ENCODE data around the gene ZBTB16. TPM values are rescaled to one million over a fixed set of nuclear protein-coding genes. Genes with fewer than 3 reads are reported as not detected.

Gene ZBTB16
- total and polyA plus RNA-seq, 2 of the 4 experiments (the other 2 are of a cell fraction), result not detected

- no peak overlapping the region for H3K4ac ChIP-seq (ENCODE audit: low read depth, low read length)
- H3K9me3 ChIP-seq (ENCODE audit: control insufficient read depth, insufficient read depth, low read length), result no peaks in the 10 kb centered on the region
- H3K14ac ChIP-seq (replicated peaks; ENCODE audit: low read depth, low read length), result no peak overlapping the region
- H4K5ac ChIP-seq (ENCODE audit: low read depth, low read length), result no peak overlapping the region
- no peak overlapping the region for H3K4me2 ChIP-seq (ENCODE audit: low read depth, low read length)
- DNase-seq, result no peak
- POLR2A ChIA-PET (ENCODE audit: unreplicated experiment), result no interaction called here
- dilution Hi-C loops (cut with HindIII; ENCODE audit: low sequenced_read_pairs, unreplicated experiment) (no loop called here), intact Hi-C loops (cut with micrococcal nuclease) (no loop called here), in situ Hi-C loops (cut with MboI; ENCODE audit: low sequenced_read_pairs) (no loop called here)
- H2AK9ac ChIP-seq (replicated peaks; ENCODE audit: low read depth, low read length, poor library complexity), result no peak overlapping the region
- H2BK15ac ChIP-seq (ENCODE audit: low read depth, low read length), result no peak overlapping the region
- no peak overlapping the region for H4K8ac ChIP-seq (ENCODE audit: low read depth in 2 of 2, low read length in 2 of 2)
- no peaks in the 10 kb centered on the region for H3K4me1 ChIP-seq (ENCODE audit: control insufficient read depth, insufficient read depth, low read length)
- no peaks in the 10 kb centered on the region for H3K9me1 ChIP-seq (ENCODE audit: insufficient read depth, low read length)
- no peak overlapping the region for H2AFZ ChIP-seq (replicated peaks; ENCODE audit: low read length, poor library complexity)
- no peaks in the 10 kb centered on the region for H3K79me1 ChIP-seq (ENCODE audit: low read depth in 1 of 2, low read length in 2 of 2)
- H3K9ac ChIP-seq (ENCODE audit: low read depth, low read length), result no peak overlapping the region
- no peaks in the 10 kb centered on the region for H4K20me1 ChIP-seq (ENCODE audit: insufficient read depth, low read length)
- no peak overlapping the region for H3K4me3 ChIP-seq (ENCODE audit: insufficient read depth, low read depth, low read length)
- no peak overlapping the region for H2BK120ac ChIP-seq (ENCODE audit: low read depth, low read length)
- H3K23ac ChIP-seq (ENCODE audit: low read depth, low read length), result no peak overlapping the region
- 85% methylated on average over 2 of the region's 3 CpGs; no CpG with 5 or more reads in 1 of the 2 experiments for WGBS, 2 experiments (ENCODE audit: extremely low coverage in 2 of 2, insufficient read length in 1 of 2)
- ATAC-seq (ENCODE audit: low read depth), result no peak
- TF ChIP-seq USF2 (IDR thresholded peaks at IDR 0.05; ENCODE audit: low read depth, low read length), result no peak
- no peak for TF ChIP-seq CEBPB (IDR thresholded peaks at IDR 0.05; ENCODE audit: low read depth, low read length)
- TF ChIP-seq RFX5 (IDR thresholded peaks at IDR 0.05; ENCODE audit: low read depth, low read length), result no peak
- no peak for TF ChIP-seq NFE2L2 (IDR thresholded peaks at IDR 0.05; ENCODE audit: low read depth, low read length)
- TF ChIP-seq MAFK (IDR thresholded peaks at IDR 0.05; ENCODE audit: low read depth, low read length), result no peak
- TF ChIP-seq RCOR1 (IDR thresholded peaks at IDR 0.05; ENCODE audit: insufficient replicate concordance, low read length), result no peak
- TF ChIP-seq RAD21 (IDR thresholded peaks at IDR 0.05; ENCODE audit: low read length), result no peak
- TF ChIP-seq BHLHE40 (IDR thresholded peaks at IDR 0.05; ENCODE audit: low read depth, low read length), result no peak
- no peak overlapping the region for H3K27ac ChIP-seq (ENCODE audit: insufficient read depth, low read length)
- H2BK20ac ChIP-seq (ENCODE audit: low read depth, low read length), result no peak overlapping the region
- no peaks in the 10 kb centered on the region for H3K36me3 ChIP-seq (ENCODE audit: control insufficient read depth, insufficient read depth, low read length)
- H2BK5ac ChIP-seq (ENCODE audit: low read depth, low read length, poor library complexity, severe bottlenecking), result no peak overlapping the region
- no peak overlapping the region for H2AK5ac ChIP-seq (ENCODE audit: low read depth, low read length)
- H3K27me3 ChIP-seq (ENCODE audit: control insufficient read depth, insufficient read depth, low read length), result peaks cover 5% of the 10 kb centered on the region
- H4K91ac ChIP-seq (ENCODE audit: insufficient read depth, low read depth, low read length), result no peak overlapping the region
- BruUV-seq (replicated peaks), result no TSS peak
- no peak overlapping the region for H3K56ac ChIP-seq (ENCODE audit: extremely low read depth, insufficient read depth, low read length)
- no peak overlapping the region for H3K18ac ChIP-seq (ENCODE audit: low read depth, low read length)
- CTCF ChIA-PET, result no interaction called here
These were observed 57.3 kb downstream of the ZBTB16 start for GRCh38 chr11:114116800-114117199.

Data from IMR-90 (cell line).